ENCODE measurements around the gene FSTL3.

- TF ChIP-seq, protein P1, sequence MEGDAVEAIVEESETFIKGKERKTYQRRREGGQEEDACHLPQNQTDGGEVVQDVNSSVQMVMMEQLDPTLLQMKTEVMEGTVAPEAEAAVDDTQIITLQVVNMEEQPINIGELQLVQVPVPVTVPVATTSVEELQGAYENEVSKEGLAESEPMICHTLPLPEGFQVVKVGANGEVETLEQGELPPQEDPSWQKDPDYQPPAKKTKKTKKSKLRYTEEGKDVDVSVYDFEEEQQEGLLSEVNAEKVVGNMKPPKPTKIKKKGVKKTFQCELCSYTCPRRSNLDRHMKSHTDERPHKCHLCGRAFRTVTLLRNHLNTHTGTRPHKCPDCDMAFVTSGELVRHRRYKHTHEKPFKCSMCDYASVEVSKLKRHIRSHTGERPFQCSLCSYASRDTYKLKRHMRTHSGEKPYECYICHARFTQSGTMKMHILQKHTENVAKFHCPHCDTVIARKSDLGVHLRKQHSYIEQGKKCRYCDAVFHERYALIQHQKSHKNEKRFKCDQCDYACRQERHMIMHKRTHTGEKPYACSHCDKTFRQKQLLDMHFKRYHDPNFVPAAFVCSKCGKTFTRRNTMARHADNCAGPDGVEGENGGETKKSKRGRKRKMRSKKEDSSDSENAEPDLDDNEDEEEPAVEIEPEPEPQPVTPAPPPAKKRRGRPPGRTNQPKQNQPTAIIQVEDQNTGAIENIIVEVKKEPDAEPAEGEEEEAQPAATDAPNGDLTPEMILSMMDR (IDR thresholded peaks at IDR 0.05), result no peak
- TF ChIP-seq POLR2A (IDR thresholded peaks at IDR 0.05), result no peak
Measured at GRCh38 chr19:709965-710571, 33.9 kb downstream of the FSTL3 start.
